HG03457 (cell line): ENCODE data around the gene GPR171.

Experiments
- ATAC-seq: cut with Tn5 transposase; IDR thresholded peaks from one replicate; pipeline ENCODE4 v1.9.1; 2021; ENCODE audit warnings: moderate number of reproducible peaks; ENCODE audit not compliant: unreplicated experiment

GPR171 gene

DNA sequence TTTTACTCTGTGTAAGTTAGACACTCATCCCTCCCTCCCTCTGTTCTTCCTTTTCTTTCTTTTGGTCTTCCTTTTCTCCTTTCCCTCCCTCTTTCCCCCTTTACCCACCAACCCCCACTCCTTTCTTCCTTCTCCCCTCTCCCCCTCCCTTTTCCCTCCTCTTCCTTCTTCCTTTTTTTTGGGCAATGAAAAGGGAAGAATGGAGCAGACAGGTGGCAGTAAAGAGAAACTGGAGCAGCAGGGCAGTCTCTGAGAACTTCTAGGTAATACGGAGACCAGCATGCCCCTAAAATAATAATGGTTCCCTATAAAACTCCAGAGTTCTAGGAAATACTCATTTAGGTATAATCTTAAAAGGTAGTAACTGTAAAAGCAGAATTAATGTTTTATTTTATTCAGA, 11.4 kb upstream of the GPR171 start:
- ATAC-seq: no peak

GRCh38 chr3:151213881-151214280, 10.9 kb upstream of the GPR171 start:
- ATAC-seq: no peak

GRCh38 chr3:151213151-151213550, 10.1 kb upstream of the GPR171 start:
- ATAC-seq: no peak

DNA sequence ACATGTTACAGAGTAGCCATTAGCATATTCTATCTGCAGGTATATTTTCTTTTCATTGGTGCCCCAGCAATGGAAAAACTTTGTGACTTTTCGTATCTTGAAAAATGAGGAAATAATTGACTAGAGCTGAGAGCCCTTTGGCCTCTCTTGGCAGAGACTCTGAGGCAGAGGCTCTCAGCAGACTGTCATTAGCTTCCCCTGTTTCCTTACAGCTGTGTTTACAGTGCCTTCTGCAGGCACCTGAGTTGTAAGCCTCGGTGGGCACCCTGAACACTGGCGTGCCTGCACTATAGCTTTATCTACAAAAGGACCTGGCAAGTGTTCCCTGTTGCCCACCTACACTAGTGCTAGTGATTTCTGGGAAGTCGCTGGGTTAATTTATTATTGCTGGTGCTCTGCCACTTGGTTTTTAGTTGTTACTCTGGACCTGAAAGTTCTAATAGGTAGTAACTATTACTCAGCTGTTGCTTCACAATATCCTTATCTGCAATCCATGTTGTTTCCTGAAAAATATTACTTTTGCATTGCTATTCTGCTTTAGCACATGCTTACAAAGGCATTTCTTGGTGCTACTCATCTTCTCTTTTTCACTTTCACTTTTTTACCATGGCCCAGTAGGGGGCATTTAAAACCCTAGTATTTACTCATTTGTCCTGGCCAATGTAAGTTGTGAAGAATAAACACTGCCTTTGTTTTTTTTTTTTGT, 7.8 kb upstream of the GPR171 start:
- no peak for ATAC-seq

- no peak for ATAC-seq
Observed at GRCh38 chr3:151209654-151210053, 6.6 kb upstream of the GPR171 start.

GRCh38 chr3:151206201-151206600, 3.2 kb upstream of the GPR171 start:
- no peak for ATAC-seq

DNA sequence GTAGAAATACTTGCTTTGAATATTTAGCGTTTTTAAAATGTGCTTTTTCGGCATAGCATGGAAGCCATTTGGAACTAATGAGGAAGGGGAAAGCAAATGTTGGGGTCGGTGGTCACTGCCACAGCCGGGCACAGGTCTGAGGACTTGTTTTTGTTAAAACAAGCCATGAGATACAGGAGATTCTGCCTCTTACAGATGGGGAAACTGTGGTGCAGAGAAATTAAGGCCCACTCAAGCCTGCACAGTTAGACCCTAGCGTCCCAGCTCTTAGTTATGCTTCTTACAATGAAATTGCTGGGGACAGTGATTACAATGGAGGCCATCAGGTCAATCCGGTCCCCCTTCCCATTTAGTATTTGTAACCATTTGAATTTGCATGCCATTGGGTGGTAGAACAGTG, 2.5 kb upstream of the GPR171 start:
- no peak for ATAC-seq

DNA sequence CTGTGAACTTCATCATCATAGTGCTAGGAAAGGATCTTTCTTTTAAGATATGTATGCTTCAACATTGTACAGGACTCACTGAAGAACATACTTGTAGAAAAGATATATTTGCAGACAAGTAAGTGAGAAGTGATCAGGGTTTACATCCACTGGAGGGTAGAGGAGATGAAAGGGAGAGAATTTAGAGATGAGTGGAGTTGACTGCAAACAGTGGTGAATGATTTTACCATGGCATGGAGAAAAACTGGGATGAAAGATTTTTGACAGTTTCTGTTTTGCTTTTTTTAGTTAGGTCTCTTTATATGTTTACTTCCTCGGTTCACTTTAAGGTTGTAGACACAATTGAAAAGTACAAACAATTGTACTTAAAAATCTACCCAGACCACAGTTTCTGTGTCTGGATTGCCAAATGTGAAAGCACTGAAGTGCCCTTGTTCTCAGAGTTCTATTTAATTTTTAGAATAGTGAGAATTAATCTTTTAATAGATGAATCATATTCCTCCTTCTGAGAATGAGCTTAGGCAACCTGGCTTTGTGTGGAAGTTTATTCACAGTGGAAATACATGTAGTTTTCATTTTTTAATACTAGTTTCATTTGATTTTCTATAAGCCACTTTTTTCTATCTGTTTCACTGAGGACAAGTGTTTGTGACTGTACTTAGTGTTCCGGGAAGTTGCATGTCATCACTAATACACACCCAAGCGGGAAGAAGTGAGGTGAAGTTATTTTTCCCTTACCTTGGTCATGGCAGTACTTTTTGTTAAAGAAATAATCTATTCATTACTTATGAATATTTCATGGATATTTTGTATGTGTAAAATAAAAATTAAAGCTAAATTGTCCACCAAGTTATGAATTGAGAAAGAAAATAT, 1.8 kb upstream of the GPR171 start:
- no peak for ATAC-seq

DNA sequence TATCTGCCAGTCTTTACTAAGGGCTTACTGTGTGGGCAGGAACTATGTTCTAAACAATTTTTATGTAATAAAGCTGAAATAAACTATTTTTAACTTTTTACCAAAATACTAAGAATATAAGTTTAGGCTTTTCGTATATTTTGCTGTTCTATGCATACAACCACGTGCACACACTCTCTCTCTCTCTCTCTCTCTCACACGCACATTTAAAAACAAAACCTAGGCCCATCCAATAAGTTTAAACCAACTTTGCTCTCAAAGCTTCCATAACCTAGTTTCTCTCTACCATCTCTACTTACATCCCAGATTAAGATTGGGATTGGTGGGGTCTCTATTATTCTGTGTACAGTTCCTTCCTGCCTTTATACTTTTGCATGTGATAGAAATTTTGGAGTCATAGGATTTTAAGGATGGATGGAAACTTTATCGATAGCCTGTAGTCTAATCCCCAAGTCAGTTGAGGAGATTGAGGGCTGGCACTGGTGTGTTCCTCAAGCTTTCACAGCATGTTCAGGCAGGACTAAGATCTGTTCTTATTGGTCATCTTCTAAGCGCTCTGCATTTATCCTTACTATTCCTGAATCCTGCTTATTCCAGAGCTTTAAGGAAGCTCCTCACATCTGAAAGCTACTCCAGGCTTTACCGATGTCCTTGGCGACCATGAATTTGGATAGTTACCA, 1.8 kb downstream of the GPR171 start:
- ATAC-seq: no peak

GRCh38 chr3:151200586-151200985, 2.4 kb downstream of the GPR171 start:
- no peak for ATAC-seq

- ATAC-seq: no peak
Observed at GRCh38 chr3:151199554-151200438, 3.2 kb downstream of the GPR171 start.

DNA sequence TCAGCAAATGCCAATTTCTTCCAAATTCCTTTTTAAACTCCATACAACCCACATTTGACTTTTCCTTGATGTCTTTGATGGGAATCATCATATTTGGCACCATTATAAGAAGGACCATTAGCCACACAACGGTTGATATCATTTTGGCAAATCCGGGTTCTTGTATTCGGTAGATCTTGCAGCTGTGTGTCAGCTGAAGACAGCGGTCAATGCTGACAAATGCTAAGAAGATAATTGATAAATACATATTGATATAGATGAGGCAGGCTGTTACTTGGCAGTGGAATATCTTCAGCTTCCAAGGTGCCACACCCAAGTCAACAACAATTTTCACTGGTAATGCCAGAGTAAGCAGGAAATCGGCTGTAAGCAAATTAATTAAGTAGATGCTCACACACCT, 4.2 kb downstream of the GPR171 start:
- no peak for ATAC-seq

DNA sequence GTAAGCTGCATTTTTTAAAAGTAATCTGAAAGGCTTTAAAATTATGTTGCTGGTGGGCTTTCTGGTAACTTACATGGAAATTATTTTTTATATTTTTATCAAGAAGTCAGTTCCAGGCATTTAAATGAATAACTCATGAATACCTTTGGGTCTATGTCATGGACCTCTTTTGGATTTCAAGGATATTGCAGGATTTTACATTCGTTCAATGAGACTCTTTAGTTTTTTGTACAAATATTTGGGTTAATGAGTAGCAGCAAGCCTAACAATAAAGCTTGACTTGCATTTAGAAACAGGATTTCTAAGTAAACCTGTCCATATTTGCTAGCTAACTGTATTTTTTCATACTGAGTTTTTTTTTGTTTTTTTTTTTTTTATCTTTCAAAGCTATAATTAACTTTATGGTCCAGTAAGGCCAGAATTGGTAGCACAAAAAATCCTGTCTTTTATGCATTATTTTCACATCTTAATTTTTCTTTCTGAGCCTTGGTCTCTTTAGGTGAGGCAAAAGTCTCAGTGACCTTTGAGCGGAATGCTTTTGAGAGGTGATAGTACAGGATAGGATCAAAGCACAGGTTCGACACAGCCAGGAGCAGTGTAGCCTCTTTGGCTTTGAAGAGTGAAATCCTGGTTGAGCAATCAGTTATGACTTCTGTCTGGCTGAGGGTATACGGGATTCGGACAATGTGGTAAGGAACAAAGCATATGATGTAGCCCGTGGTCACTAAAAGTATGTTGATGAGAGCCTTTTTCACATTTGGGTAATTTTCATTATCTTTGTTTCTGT, 4.8 kb downstream of the GPR171 start:
- ATAC-seq: no peak

DNA sequence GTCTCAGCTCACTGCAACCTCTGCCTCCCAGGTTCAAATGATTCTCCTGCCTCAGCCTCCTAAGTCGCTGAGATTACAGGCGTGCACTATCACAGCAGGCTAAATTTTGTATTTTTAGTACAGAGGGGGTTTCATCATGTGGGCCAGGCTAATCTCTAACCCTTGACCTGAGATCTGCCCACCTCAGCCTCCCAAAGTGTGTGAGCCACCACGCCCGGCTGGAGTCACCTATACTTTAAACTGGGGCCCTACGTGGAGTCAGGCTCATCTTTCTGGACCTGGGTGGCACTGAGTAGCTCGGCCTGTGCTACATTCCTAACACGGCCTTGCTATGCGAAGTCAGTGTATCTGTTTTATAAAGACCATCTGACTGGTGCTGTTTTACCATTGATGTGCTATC, 5.8 kb downstream of the GPR171 start:
- ATAC-seq: no peak

GRCh38 chr3:151196434-151196833, 6.6 kb downstream of the GPR171 start:
- ATAC-seq: no peak

DNA sequence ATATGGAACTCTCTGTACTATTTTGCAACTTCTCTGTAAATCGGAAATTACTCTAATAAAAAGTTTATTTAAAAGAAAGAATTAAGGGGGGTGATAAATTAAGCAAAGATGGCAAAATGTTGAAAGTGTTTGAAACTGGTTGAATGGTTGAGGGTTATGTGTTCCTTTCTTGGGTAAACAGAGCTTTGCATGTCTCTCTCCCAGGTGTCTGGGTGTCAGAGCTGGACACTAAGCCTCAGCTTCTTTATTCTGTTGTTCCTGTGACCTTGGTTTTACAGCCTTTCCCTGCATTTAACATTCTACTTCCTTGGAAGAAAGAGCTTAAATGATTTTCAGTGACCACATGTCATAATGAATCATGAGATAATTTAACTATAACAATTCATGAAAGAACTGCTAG, 7.2 kb downstream of the GPR171 start:
- ATAC-seq: no peak

DNA sequence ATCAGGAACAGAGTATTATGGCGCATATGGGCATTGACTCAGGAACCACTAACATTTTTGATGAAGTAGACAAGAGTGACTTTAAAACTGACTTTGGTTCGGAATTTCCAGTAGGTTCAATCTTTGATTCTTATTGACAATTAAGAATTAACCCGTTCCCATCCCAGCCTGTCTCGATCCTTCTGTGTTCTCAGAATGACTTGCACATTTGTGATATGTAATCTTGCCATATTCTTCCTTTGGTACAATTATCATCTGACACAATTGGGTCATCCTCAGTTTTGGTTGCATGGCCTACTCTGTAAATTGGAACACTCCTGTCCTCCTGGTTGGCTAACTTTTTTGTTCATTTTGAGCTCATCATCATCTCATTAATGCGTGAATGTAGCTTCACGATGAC, 10.5 kb downstream of the GPR171 start:
- ATAC-seq: no peak

DNA sequence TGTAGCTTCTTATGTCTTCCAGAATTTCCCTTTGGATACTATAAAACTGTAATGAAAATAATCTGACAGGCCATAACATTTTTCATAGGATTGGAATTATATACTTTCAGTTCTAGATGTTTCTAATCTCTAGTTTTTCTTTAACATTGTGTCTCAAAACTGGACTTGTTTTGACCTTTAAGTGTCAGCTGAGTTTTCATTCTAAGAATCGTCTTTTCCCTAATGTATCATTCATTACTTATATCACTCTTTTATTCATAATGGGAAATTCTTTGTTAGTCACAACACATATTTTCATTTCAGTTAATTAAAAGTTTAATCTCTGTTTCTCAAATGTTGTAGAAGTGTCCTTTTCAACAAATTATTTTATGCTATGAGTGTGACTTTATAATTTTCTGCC, 11.9 kb downstream of the GPR171 start:
- no peak for ATAC-seq

- no peak for ATAC-seq
Observed at GRCh38 chr3:151183265-151183671, 19.7 kb downstream of the GPR171 start.
